H1 (cell line): ENCODE data around the gene BRCA1. TPM values are rescaled to one million over a fixed set of nuclear protein-coding genes. Genes with fewer than 3 reads are reported as not detected.

Experiments
- ASH2L ChIP-seq: fragments of 200-600, 300-600 bp; sonication (generic); IDR thresholded peaks from one replicate; pipeline ENCODE4 v1.7.1; 2017; ENCODE audit warnings: low read length
- CEBPB ChIP-seq: IDR thresholded peaks from 2 replicates; pipeline ENCODE4 v1.6.1; 2012; ENCODE audit warnings: low read depth, low read length
- CREB1 ChIP-seq: IDR thresholded peaks from 2 replicates; pipeline ENCODE4 v1.6.1; 2012; ENCODE audit warnings: inconsistent platforms
- CTBP2 ChIP-seq: IDR thresholded peaks from 2 replicates; pipeline ENCODE4 v1.7.0; 2011; ENCODE audit warnings: borderline replicate concordance, mild to moderate bottlenecking, moderate library complexity, mixed read lengths, low read length; ENCODE audit not compliant: insufficient read depth, insufficient read length
- EP300 ChIP-seq, 2 experiments: IDR thresholded peaks; 1 replicate in 1 of 2; 2 replicates in 1 of 2; pipeline ENCODE4 v1.6.1; 2011 to 2012; ENCODE audit warnings: low read depth in 2 of 2, low read length in 2 of 2, mild to moderate bottlenecking in 2 of 2, borderline replicate concordance in 1 of 2, inconsistent platforms in 1 of 2, moderate library complexity in 1 of 2
- EZH2 ChIP-seq: fragments of 200-600 bp; sonication (generic); IDR thresholded peaks from 2 replicates; pipeline ENCODE4 v1.7.1; 2012; ENCODE audit warnings: low read depth, mild to moderate bottlenecking, moderate library complexity, low read length, inconsistent platforms; ENCODE audit not compliant: severe bottlenecking
- GABPA ChIP-seq: IDR thresholded peaks from 2 replicates; pipeline ENCODE4 v1.6.1; 2011; ENCODE audit warnings: mild to moderate bottlenecking, low read length, moderate library complexity, borderline replicate concordance; ENCODE audit not compliant: insufficient read depth
- GTF2F1 ChIP-seq: IDR thresholded peaks from 2 replicates; pipeline ENCODE4 v1.6.1; 2012; ENCODE audit warnings: low read depth, low read length, improper control_type of control experiment, borderline replicate concordance
- JUN ChIP-seq: IDR thresholded peaks from 2 replicates; pipeline ENCODE4 v1.6.1; 2011; ENCODE audit warnings: low read depth, mild to moderate bottlenecking, improper control_type of control experiment, low read length
- JUND ChIP-seq: IDR thresholded peaks from 2 replicates; pipeline ENCODE4 v1.6.1; 2011; ENCODE audit warnings: mild to moderate bottlenecking, improper control_type of control experiment, low read length
- KDM4A ChIP-seq: IDR thresholded peaks from one replicate; pipeline ENCODE4 v1.7.1; 2012; ENCODE audit warnings: low read depth, mild to moderate bottlenecking, moderate library complexity, low read length, inconsistent platforms; ENCODE audit not compliant: severe bottlenecking
- NANOG ChIP-seq: IDR thresholded peaks from 2 replicates; pipeline ENCODE4 v1.6.1; 2011; ENCODE audit warnings: low read length, low read depth, mild to moderate bottlenecking, inconsistent platforms; ENCODE audit not compliant: insufficient read depth, poor library complexity, severe bottlenecking
- PHF8 ChIP-seq: fragments of 200-600 bp; sonication (generic); conservative IDR thresholded peaks from 2 replicates; pipeline ENCODE4 v1.7.1; 2012; ENCODE audit warnings: low read depth, mild to moderate bottlenecking, inconsistent platforms, low read length, moderate library complexity
- POLR2A ChIP-seq, 2 experiments: IDR thresholded peaks; 1 replicate in 1 of 2; 2 replicates in 1 of 2; pipeline ENCODE4 v1.6.1; 2011; ENCODE audit warnings: low read depth in 2 of 2, low read length in 2 of 2, mild to moderate bottlenecking in 2 of 2; ENCODE audit errors: control extremely low read depth in 1 of 2
- POLR2AphosphoS5 ChIP-seq: IDR thresholded peaks from 2 replicates; pipeline ENCODE4 v1.6.1; 2011; ENCODE audit warnings: low read depth, low read length
- RBBP5 ChIP-seq: IDR thresholded peaks from 2 replicates; pipeline ENCODE4 v1.7.1; 2012; ENCODE audit warnings: low read depth, mild to moderate bottlenecking, inconsistent platforms, low read length, moderate library complexity, borderline replicate concordance
- SIRT6 ChIP-seq: IDR thresholded peaks from one replicate; pipeline ENCODE4 v1.7.1; 2012; ENCODE audit warnings: low read length, inconsistent platforms
- SIX5 ChIP-seq: IDR thresholded peaks from 2 replicates; pipeline ENCODE4 v1.6.1; 2011; ENCODE audit warnings: mild to moderate bottlenecking, low read depth, low read length
- SP2 ChIP-seq: IDR thresholded peaks from 2 replicates; pipeline ENCODE4 v1.6.1; 2012; ENCODE audit warnings: mild to moderate bottlenecking, low read length, inconsistent platforms
- SRF ChIP-seq: IDR thresholded peaks from 2 replicates; pipeline ENCODE4 v1.6.1; 2011; ENCODE audit warnings: mild to moderate bottlenecking, low read depth, low read length, moderate library complexity
- TAF1 ChIP-seq: IDR thresholded peaks from 2 replicates; pipeline ENCODE4 v1.6.1; 2011; ENCODE audit warnings: mild to moderate bottlenecking, low read depth, low read length
- TAF7 ChIP-seq: optimal IDR thresholded peaks from 2 replicates; pipeline ENCODE3; 2011; ENCODE audit warnings: low read depth, mild to moderate bottlenecking, inconsistent platforms, low read length, moderate library complexity, borderline replicate concordance
- TBP ChIP-seq: IDR thresholded peaks from 2 replicates; pipeline ENCODE4 v1.6.1; 2011; ENCODE audit warnings: low read depth, low read length, improper control_type of control experiment
- TEAD4 ChIP-seq: IDR thresholded peaks from 2 replicates; pipeline ENCODE4 v1.6.1; 2012; ENCODE audit warnings: low read depth, low read length, inconsistent platforms, mixed read lengths
- polyA plus RNA-seq, 7 experiments: library from polyadenylated mRNA; depleted of rRNA in 3 of 7; stranded (reverse) in 5 of 7; unstranded in 2 of 7; fragments of >200 nt in 5 of 7; fragments of 200-250 nt in 2 of 7; gene quantifications; 1 replicate in 5 of 7; 2 replicates in 1 of 7; 4 replicates in 1 of 7; pipeline versions ENCODE4 v1.2.1 to v1.2.3, GENCODE V29; 2011 to 2013; ENCODE audit warnings: missing spikeins in 2 of 7, mixed read lengths in 2 of 7
- total RNA-seq: library from RNA; stranded (reverse); fragmentation: NEBNext Ultra II Directional; extraction: Animal tissue kit (Norgen Biotek cat#: 25700); gene quantifications from 2 replicates; pipeline ENCODE4 v1.2.1, GENCODE V29; 2021
- TF ChIP-seq, protein P1 (sequence below): IDR thresholded peaks from 2 replicates; pipeline ENCODE4 v1.6.1; 2012; ENCODE audit warnings: inconsistent platforms

Gene BRCA1
- total and polyA plus RNA-seq, 2 of the 8 experiments (the other 6 are each of a cell fraction or from before 2014, with no cell fraction given) = 30.7 to 39.2 TPM

DNA sequence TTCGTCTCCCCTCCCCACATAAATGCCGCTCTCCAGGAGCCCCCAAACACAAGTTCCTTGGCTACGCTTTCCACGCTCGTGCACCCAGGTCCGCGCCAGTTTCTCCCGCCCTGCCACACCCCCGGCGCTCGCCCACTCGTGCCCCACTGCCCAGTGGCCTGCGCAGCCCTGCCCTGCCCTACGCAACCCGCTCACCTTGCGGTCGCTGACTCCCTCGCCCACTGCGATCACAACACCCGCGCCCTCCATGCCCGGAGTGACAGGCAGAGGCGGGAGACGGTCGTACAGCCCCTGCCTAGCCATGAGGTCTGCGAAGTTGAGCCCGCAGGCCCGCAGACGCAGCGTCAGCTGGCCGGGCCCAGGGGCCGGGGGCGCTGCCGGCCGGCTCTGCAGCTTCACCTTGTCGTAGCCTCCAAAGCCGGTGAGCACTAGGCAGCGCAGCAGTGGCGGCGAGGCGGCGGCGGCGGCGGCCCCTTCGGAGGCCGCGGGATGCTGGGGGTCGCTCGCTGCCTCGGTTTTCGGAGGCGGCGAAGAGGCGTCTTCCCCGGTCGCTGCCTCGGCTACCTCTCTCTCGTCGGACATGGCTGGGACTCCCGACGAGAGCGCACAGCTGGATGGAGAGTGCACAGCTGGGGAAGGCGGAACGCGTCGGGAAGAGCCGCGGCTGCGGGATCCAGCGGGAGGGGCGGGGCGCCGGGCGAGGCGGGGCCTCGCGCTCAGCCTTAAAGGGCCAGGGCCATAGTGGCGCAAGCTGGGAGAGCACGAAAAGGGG is 103.2 kb downstream of the BRCA1 start, which contains the start of gene VAT1 (continued):
- peak in 1 of 2 experiments; percentile 25; a peak in 1 of 3 replicates for TF ChIP-seq EP300 (IDR thresholded peaks at IDR 0.05; ENCODE audit: borderline replicate concordance in 1 of 2, low read depth in 2 of 2, low read length in 2 of 2)
- TF ChIP-seq CEBPB = no peak
- TF ChIP-seq TBP = no peak; the same call in 1 of the 2 replicates
- no peak for TF ChIP-seq GABPA
- peak; percentile 79 for TF ChIP-seq ASH2L
- no peak for TF ChIP-seq EZH2
- no peak for TF ChIP-seq GTF2F1
- TF ChIP-seq NANOG = no peak
- TF ChIP-seq KDM4A = peak; percentile 91
- no peak for TF ChIP-seq CTBP2
- no peak for TF ChIP-seq TEAD4
- TF ChIP-seq SIX5 = no peak
- TF ChIP-seq SP2 = no peak
- no peak for TF ChIP-seq SIRT6
- TF ChIP-seq, protein P1, sequence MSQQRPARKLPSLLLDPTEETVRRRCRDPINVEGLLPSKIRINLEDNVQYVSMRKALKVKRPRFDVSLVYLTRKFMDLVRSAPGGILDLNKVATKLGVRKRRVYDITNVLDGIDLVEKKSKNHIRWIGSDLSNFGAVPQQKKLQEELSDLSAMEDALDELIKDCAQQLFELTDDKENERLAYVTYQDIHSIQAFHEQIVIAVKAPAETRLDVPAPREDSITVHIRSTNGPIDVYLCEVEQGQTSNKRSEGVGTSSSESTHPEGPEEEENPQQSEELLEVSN = no peak
- TF ChIP-seq PHF8 = peak; percentile 29; the same call in 1 of the 2 replicates
- no peak for TF ChIP-seq POLR2A (IDR thresholded peaks at IDR 0.05; ENCODE audit: control extremely low read depth in 1 of 2, low read depth in 2 of 2, low read length in 2 of 2)
- no peak for TF ChIP-seq SRF
- TF ChIP-seq JUN = no peak
- peak; percentile 57 for TF ChIP-seq CREB1
- peak; percentile 78 for TF ChIP-seq RBBP5
- no peak for TF ChIP-seq TAF7
- 0 out of 2 replicates have a peak, but pooled peaks have one; percentile 18 for TF ChIP-seq JUND
- TF ChIP-seq POLR2AphosphoS5 = peak; percentile 44; the same call in 1 of the 2 replicates
- peak; percentile 63 for TF ChIP-seq TAF1
